Stimulated activated CD4-positive, alpha-beta T cell treated with anti-CD3 and anti-CD28 coated beads, Interleukin-2, amount 100 ng/mL, for 4 hours (primary cell): Measurements from ENCODE around the gene GDE1.

ENCODE experiments used
- DNase-seq: peaks from one replicate; pipeline ENCODE4 v3.0.0-alpha.2; 2020; ENCODE audit warnings: low read depth

GDE1 gene

DNA sequence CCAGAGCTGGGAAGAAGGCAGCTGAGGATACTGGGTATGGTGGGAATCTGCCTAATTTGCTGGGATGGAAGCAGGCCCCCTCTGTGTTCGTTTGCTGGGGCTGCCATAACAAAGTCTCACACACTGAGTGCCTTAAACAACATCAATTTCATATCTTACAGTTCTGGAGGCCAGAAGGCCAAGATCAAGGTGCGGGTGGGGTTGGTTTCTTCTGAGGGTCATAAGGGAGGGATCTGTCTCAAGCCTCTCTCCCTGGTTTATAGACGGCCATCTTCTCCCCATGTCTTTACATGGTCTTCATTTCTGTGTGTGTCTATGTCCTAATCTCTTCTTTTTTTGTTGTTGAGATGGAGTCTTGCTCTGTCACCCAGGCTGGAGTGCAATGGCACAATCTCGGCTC, 35.8 kb downstream of the GDE1 start:
- no peak for DNase-seq

DNA sequence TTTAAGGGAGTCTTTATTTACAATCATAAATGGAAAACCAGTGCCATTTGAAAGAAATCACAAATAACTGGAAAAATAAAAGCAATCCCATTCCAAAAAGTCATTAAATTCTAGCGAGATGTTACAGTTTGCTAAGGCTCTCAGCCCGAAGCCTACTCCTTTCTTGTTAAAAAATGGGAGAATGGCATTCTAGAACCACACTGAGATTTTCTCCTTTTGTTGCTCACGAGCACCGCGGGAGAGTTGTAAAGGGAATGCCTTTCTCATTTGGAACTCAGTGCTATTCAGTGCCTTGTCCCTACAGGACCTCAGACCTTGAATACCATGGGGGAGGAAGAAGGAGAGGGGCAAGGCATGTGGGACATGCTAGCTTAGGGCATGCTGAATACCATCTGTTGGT, 36.3 kb downstream of the GDE1 start:
- no peak for DNase-seq

DNA sequence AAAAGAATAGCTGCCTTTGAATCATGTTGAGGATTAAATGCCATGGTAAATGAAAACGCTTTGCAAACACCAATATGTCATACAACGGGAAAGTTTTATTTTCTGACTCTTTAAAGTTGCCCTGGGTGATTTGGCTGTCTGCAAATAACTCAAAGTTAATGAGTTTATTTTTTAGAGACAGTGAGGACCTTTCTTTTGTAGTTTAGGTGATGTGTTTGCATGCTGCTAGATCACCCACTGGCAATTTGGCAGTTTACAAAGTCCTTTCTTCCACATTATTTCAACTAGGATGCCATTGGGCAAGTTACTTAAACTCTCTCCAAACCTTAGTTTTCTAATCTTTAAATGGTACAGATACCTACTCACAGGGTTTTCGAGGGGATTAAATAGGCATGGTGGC, 37.8 kb downstream of the GDE1 start:
- DNase-seq, result no peak

DNA sequence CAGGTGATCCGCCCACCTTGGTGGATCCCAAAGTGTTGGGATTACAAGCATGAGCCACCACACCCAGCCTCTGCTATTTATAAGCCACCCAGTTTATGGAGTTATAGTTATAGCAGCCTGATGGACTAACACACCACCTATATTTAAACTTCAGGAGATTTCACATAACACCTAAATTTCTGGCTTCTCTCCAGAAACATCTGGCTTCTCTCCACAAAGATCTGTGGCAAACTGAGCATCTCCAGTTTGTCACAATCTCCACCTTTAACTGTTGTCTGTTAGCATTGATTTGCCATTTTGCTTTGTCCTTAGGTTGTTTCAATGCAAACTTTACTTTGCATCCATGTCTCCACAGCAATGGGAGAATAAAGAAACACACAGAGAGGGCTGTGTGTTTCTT, 39.6 kb downstream of the GDE1 start:
- no peak for DNase-seq

DNA sequence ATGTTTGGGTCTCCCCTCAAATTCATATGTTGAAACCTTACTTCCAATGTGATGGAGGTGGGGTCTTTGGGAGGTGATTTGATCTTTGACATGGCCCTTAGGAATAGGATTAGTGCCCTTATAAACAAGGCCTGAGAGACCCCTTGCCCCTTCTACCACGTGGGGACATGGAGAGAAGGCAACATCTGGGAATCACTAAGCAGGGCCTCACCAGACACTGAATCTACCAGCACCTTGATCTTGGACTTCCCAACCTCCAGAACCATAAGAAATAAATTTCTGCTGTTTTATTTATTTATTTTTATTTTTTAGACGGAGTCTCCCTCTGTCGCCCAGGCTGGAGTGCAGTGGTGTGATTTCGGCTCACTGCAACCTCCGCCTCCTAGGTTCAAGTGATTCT, 40.1 kb downstream of the GDE1 start:
- DNase-seq, result no peak

DNA sequence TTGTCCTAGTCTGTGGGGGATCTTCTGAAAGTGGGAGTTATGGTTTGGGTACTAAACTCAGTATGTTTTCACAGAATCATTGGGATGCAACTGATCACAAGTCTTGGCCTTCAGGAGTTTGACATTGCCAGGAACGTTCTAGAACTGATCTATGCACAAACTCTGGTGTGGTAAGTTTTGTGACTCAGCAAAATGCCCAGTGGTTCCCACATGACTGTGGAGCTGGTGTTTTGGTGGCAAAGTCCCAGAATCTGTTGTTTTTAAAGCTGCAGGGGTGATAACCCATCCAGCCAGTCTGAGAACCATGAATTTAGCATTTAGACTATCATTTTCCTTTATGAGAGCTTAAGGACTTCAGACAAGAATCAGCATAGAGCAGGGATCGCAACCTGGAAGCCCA, 40.6 kb downstream of the GDE1 start:
- no peak for DNase-seq

DNA sequence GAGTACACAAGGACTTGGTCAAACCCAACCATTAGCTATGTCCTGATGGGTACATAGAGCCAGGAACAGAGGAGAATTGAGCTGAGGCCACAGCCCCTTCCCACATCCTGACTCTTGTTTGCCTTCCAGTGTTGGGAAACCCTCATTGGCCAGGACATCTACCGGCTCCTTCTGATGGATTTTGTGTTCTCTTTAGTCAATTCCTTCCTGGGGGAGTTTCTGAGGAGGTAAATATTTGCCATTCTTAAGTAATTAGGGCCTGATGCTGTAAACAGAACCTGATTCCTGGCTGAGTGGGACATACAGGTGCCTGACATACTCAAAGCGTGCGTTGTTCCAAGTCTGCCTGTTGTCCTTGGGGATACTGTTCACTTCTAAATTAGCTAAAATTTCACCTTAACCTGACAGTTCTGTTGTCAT, 42.6 kb downstream of the GDE1 start:
- no peak for DNase-seq

DNA sequence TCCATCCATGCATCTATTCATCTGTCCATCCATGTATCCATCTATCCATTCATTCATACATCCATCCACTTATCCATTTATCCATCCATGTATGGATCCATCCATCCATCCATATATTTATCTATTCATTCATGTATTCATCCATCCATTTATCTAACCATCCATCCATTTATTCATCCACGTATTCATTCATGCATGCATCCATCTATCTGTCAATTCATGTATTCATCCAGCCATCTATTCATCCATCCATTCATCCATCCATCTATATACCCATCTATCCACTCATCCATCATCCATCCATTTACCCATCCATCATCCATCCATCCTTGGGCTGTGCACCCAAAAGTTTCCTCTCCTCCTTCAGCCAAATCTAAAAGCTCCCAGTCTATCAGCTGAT, 43.4 kb downstream of the GDE1 start:
- DNase-seq, result no peak

DNA sequence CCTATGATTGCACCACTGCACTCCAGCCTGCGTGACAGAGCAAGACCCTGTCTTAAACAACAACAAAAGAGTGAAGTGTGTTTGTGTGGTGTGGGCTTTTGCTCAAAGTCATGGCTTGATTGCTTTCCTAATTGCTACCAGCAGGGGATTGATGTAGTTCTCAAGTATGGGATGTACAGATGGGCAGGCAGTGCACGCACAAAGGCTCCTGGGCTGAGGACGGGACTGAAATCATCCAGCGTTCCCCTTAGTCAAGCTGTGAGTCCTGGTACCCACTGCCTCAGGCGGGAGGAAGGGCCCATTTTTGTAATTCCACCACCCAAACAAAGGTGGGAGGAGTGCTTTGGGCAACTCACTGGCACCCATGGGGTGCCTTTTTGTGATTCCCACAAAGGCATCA, 47.3 kb downstream of the GDE1 start:
- DNase-seq, result no peak

DNA sequence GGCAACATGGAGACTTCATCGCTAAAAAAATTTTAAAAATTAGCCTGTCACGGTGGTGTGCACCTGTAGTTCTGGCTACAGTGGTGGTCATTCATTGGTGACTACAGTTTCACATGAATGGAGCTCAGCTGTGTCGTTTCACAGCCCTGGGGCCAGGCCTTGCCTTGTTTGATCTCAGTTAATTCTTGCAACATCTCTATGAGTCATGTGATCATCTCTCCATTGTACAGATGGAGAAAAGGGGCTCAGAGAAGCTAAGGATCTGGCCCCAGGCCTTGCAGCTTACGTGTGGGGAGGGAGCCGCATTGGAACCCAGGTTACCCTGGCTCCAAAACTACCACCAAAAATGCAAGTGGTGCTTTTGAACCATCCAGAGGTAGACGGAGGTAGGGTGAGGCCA, 49.4 kb downstream of the GDE1 start:
- DNase-seq, result no peak

DNA sequence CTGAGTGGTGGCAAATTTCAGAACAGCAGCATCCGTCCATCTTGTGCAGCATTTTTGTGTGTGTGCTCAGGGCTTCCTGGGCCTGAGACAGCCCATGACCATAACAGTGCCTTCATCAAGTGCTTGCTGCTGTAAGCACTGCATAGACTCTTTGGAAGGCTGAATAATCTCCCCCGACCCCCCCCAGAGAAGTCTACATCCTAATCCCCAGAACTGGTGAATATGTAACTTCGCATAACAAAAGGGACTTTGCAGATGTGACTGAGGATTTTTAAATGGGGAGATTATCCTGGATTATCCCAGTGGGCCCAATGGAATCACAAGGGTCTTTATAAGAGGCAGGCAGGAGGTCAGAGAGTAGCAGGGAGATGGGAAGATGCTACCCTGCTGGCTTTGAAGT, 53.6 kb downstream of the GDE1 start:
- DNase-seq, result no peak

DNA sequence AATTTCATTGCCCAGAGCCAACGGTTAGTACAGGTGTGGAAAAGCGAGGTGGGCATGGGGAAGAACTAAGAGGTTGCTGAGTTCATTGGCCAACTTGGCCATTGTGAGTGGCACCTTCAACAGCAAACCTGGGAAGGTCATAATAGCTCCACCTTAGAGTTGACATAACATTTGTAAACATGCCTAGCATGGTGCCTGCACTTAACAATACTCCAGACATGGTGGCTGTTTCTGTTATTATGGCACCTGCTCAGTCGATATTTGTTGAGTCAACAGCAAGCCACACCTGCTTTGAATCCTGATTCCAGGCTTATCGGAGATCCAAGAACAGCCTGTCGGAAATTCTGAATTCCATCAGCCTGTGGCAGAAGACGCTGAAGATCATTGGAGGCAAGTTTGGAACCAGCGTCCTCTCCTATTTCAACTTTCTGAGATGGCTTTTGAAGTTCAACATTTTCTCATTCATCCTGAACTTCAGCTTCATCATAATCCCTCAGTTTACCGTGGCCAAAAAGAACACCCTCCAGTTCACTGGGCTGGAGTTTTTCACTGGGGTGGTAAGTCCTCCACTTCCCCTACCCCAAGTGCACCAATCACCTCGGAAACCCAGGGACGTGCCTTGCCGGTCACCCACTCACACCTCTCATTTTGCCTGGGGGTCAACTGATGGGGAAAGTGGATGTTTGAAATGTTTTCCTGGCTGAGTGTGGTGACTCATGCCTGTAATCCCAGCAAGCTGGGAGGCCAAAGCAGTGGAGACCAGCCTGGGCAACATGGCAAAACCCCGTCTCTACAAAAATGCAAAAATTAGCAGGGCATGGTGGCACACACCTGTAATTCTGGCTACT, 58.2 kb downstream of the GDE1 start:
- DNase-seq, result no peak

DNA sequence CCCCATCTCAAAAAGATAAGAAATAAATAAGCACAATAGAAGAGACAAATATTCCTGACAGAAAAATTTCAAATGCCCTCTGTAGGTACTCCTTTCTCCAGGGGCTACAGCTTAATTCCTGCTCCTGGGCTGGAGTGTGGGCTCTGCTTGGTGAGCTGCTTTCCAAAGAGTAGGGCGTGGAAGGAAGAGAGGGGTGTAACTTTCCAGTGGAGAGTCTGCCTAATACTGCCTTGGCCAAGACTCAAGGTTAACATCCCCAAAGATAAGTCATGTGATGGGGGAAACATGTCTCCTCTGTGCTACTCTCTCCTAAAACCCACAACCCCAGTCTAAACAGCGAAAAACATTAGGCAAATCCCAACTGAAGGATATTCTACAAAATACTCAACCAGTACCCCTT, 61.5 kb downstream of the GDE1 start:
- DNase-seq, result no peak

DNA sequence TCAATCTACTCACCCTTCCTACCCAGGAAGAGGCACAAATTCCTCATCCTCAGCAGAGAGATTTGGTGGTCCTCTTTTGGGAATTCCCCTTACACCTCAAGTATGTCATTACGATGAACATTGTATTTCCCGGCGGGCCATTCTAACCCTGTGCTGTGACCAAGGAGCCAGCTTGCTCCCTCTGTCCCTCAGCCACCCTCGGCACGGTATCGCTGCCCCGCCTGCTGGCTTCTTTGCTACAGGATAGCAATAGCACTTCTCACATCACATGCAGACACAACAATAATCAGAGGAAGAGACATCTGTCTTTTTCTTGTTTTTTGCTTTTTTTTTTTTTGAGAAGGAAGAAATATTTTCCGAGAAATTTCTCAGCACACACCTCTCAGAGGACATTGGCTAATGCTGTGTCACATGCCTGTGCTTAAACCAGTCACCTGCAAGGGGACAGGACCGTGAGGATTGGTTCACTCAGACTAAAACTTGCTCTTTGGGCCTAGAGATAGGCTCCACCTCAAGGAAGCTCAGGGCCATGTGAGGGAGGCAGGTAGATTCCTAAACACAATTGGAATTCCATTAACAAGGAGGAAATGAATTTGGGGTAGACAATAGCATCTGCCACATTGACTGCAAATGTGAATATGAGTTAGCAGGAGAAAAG, 63.0 kb downstream of the GDE1 start:
- DNase-seq, result no peak
